ENCODE results near the gene NLRC5. TPM values are rescaled to one million over a fixed set of nuclear protein-coding genes. Genes with fewer than 3 reads are reported as not detected.

The NLRC5 gene
- total RNA-seq, 1 donor from 2014 or later: not detected

DNA sequence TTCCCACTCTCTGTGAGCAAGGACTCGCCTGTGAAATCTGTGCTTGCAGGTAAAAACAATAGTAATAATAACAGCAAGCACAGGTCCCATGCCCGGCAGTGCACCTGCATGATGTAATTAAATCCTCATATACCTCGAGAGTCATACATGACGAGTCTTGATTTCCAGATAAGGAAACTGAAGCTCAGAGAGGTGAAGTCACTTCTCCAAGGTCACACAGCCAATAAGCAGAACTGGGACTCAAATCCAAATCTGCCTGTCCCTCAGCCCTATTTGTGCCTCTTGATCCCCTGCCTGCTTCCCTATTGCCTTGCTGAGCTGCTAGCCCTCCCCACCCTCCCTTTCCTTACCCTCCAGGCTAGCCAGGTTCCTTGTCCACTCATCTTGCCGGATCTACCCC, 65.0 kb downstream of the NLRC5 start:
- no peak overlapping the region for H3K27ac ChIP-seq
- TF ChIP-seq EZH2phosphoT487 (IDR thresholded peaks at IDR 0.05): no peak
- TF ChIP-seq, protein P1, sequence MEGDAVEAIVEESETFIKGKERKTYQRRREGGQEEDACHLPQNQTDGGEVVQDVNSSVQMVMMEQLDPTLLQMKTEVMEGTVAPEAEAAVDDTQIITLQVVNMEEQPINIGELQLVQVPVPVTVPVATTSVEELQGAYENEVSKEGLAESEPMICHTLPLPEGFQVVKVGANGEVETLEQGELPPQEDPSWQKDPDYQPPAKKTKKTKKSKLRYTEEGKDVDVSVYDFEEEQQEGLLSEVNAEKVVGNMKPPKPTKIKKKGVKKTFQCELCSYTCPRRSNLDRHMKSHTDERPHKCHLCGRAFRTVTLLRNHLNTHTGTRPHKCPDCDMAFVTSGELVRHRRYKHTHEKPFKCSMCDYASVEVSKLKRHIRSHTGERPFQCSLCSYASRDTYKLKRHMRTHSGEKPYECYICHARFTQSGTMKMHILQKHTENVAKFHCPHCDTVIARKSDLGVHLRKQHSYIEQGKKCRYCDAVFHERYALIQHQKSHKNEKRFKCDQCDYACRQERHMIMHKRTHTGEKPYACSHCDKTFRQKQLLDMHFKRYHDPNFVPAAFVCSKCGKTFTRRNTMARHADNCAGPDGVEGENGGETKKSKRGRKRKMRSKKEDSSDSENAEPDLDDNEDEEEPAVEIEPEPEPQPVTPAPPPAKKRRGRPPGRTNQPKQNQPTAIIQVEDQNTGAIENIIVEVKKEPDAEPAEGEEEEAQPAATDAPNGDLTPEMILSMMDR (IDR thresholded peaks at IDR 0.05): no peak
- TF ChIP-seq EZH2 (IDR thresholded peaks at IDR 0.05): no peak
- H3K4me1 Mint-ChIP-seq: peaks cover 18% of the 10 kb centered on the region
- no peak overlapping the region for H3K4me2 ChIP-seq
- no peak overlapping the region for H3K27ac Mint-ChIP-seq
- H3K9ac ChIP-seq: no peak overlapping the region
- DNase-seq (ENCODE audit: low spot score): no peak
- no peaks in the 10 kb centered on the region for H3K9me3 ChIP-seq (ENCODE audit: low read depth)
- no peak overlapping the region for H3K4me3 Mint-ChIP-seq
- no peak overlapping the region for H2AFZ ChIP-seq (replicated peaks)
- H3K4me3 ChIP-seq: no peak overlapping the region
- peaks cover 14% of the 10 kb centered on the region for H3K27me3 Mint-ChIP-seq (ENCODE audit: insufficient read depth, low read depth)
- no peaks in the 10 kb centered on the region for H3K9me3 Mint-ChIP-seq
- no peaks in the 10 kb centered on the region for H3K36me3 Mint-ChIP-seq
- H3K36me3 ChIP-seq: no peaks in the 10 kb centered on the region
- no peaks in the 10 kb centered on the region for H4K20me1 ChIP-seq (ENCODE audit: low read depth)
- no peaks in the 10 kb centered on the region for H3K79me2 ChIP-seq (ENCODE audit: low read depth)
- no peaks in the 10 kb centered on the region for H3F3A ChIP-seq (ENCODE audit: low read depth)
- H3K4me1 ChIP-seq: peaks cover 4% of the 10 kb centered on the region
- no peaks in the 10 kb centered on the region for H3K27me3 ChIP-seq

DNA sequence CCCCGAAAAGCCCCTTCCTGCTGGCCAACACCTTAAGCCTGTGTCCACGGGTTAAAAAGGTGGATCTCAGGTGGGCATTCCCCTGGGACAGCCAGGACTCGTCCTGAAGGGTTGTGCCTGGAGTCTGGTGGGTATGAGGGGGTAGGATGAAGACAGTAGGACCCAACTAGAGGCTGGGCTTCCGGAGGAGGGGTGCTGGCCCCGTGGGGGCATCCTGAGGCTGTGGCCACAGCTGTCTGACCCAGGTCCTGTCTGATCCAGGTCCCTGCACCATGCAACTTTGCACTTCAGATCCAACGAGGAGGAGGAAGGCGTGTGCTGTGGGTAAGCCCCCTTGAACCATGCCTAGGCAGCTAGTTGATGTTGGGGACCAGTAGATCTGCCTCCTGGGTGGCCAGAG, 65.4 kb downstream of the NLRC5 start:
- no peaks in the 10 kb centered on the region for H3K36me3 Mint-ChIP-seq
- H3K9me3 Mint-ChIP-seq: no peaks in the 10 kb centered on the region
- no peaks in the 10 kb centered on the region for H3K27me3 ChIP-seq
- no peak overlapping the region for H3K27ac Mint-ChIP-seq
- no peak for TF ChIP-seq EZH2phosphoT487 (IDR thresholded peaks at IDR 0.05)
- TF ChIP-seq, protein P1 (IDR thresholded peaks at IDR 0.05): no peak
- no peak for TF ChIP-seq EZH2 (IDR thresholded peaks at IDR 0.05)
- no peaks in the 10 kb centered on the region for H3F3A ChIP-seq (ENCODE audit: low read depth)
- no peaks in the 10 kb centered on the region for H3K79me2 ChIP-seq (ENCODE audit: low read depth)
- H3K4me3 Mint-ChIP-seq: no peak overlapping the region
- peaks cover 19% of the 10 kb centered on the region for H3K4me1 Mint-ChIP-seq
- no peak overlapping the region for H3K4me3 ChIP-seq
- no peak for DNase-seq (ENCODE audit: low spot score)
- no peak overlapping the region for H3K27ac ChIP-seq
- peaks cover 4% of the 10 kb centered on the region for H3K4me1 ChIP-seq
- H3K9ac ChIP-seq: no peak overlapping the region
- H3K36me3 ChIP-seq: no peaks in the 10 kb centered on the region
- no peak overlapping the region for H3K4me2 ChIP-seq
- peaks cover 16% of the 10 kb centered on the region for H3K27me3 Mint-ChIP-seq (ENCODE audit: insufficient read depth, low read depth)
- no peak overlapping the region for H2AFZ ChIP-seq (replicated peaks)
- H4K20me1 ChIP-seq (ENCODE audit: low read depth): no peaks in the 10 kb centered on the region
- H3K9me3 ChIP-seq (ENCODE audit: low read depth): no peaks in the 10 kb centered on the region

DNA sequence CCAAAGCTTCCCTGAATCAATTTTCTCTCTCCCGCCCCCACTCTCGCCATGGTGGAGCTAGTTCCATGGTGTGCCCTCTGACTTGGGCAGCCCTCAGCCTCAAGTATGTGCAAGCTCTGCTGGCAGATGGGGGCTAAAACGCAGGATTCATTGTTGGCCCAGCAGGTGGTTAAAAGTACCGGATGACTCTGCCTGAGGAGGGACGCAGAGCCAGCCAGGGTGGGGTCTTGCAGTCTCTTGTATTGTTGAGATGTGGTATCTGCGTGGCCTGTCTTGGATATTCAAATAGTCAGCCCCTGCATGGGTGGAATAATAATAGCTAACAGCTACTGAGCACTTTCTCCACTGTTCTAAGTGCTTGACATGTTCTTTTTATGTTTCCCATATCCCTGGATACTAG, 66.3 kb downstream of the NLRC5 start:
- no peak overlapping the region for H3K4me3 ChIP-seq
- H3K36me3 ChIP-seq: no peaks in the 10 kb centered on the region
- H3K27ac ChIP-seq: no peak overlapping the region

More for the DNA sequence above, 66.3 kb downstream of the NLRC5 start:
- TF ChIP-seq EZH2 (IDR thresholded peaks at IDR 0.05) (no peak), EZH2phosphoT487 (IDR thresholded peaks at IDR 0.05) (no peak)
- TF ChIP-seq, protein P1 (IDR thresholded peaks at IDR 0.05): no peak
- DNase-seq (ENCODE audit: low spot score): no peak
- Mint-ChIP-seq H3K27me3 (ENCODE audit: insufficient read depth, low read depth) (peaks cover 19% of the 10 kb centered on the region), H3K4me3 (no peak overlapping the region), H3K9me3 (no peaks in the 10 kb centered on the region), H3K36me3 (no peaks in the 10 kb centered on the region), H3K4me1 (peaks cover 19% of the 10 kb centered on the region), H3K27ac (no peak overlapping the region)
- Histone ChIP-seq H3K79me2 (ENCODE audit: low read depth) (no peaks in the 10 kb centered on the region), H3K4me1 (no peaks in the 10 kb centered on the region), H3K9me3 (ENCODE audit: low read depth) (no peaks in the 10 kb centered on the region), H3K4me2 (no peak overlapping the region), H3K27me3 (no peaks in the 10 kb centered on the region), H4K20me1 (ENCODE audit: low read depth) (no peaks in the 10 kb centered on the region), H3K9ac (no peak overlapping the region), H2AFZ (replicated peaks) (no peak overlapping the region), H3F3A (ENCODE audit: low read depth) (no peaks in the 10 kb centered on the region)

Data from neural progenitor cell (in vitro differentiated cells).